HG03135 (cell line): ENCODE measurements around the gene MTSS2.

ENCODE experiments used
- ATAC-seq: cut with Tn5 transposase; IDR thresholded peaks from one replicate; pipeline ENCODE4 v1.9.1; 2021; ENCODE audit warnings: mild to moderate bottlenecking, moderate library complexity; ENCODE audit not compliant: unreplicated experiment

The MTSS2 gene

DNA sequence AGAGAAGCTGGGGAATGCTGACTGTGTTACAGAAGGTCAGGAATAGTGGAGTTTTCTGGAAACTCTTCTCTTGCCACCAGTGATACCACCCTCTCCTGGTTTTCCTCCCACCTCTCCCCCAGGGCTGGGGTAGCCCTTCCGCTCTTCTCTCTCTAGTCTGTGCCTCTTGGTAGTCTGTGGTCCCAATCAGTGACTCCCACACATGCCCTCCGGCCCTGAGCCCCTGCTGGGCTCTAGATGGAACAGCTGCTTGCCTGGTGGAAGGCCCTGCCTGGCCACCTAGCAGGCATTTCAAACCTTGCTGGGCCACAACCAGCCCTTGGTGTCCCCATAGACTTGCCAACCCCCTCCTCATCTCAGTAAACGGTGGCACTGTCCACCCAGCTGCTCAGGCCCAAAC, 15.2 kb upstream of the MTSS2 start:
- no peak for ATAC-seq

DNA sequence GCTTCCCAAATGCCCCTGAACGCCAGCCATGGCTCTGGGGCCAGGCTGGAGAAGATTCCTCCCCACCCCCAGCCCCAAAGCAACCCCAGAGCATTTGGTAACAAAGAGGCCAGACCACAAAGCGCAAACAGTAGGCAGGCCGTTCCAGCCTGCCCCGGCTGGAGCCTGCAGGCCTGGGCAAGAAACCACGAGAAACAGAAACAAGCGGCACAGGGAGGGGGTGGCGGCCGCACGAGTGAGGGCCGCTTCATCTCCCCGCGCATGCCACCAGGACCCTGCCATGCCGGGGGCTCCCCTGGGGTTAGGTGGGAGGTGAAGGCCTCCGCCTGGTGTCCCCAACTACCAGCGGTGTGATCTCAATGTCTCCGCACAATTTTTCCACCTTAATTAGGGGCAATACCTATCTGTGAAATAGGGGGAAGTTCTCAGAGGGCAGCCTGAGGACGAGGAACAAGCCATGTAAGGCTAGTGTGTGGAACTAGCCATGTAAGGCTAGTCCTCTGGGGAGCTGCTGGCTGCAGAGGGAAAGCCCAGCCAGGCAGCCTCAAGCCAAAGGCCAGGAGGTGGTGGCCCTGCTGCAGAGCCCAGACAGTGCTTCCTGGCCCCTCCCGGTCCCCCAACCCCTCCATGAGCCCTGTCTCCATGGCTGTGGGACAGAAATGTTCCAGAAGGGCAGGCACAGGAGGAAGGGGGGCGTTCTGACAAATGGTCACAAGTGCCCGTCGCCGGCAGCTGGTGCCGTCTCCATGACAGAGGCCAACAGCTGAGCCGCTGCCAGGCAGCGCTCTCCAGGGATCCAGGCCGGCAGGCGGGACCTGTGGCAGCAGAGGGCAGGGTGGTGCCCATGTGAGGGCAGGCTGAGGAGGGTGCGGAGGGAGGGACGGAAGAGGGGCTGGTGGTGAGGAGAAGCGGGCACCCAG, 14.5 kb upstream of the MTSS2 start:
- ATAC-seq = no peak

DNA sequence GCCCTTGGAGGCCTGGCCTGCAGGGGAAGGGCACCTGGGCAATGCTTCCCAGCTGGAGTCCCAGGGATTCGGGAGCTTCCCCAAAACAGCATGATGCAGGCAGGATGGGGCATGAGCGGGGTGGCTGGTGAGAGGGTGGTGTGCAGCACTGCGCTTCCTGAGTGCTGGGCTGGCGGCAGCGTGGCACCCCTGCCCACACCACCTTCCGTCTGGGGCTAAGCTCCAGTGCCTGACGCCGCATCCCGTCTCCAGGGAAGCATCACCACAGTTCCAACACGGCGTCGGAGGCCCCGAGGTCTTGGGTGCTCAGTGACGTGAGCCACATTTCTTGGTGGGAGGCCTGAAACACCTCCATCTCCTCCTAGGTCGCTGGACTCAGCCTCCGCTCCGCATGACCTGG, 13.8 kb upstream of the MTSS2 start:
- no peak for ATAC-seq

DNA sequence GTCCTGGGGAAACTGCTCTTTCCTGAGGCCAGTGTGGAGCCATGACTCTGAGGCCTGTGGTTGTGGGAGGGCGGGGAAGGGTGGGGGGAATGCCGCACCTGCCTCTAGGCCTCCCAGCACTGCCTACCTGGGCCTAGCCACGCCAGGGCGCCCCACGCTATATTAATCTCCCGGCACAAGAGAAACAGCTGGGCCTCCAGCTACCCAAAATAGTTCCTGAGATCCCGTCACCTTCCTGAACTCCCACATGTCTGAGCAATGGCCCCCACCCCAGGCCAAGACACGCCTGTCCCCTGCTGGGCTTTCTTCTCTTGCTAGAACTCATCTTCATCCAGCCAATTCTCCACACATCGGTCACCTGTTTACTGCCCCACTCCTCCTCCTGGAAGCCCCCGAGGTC, 13.0 kb upstream of the MTSS2 start:
- ATAC-seq = no peak

DNA sequence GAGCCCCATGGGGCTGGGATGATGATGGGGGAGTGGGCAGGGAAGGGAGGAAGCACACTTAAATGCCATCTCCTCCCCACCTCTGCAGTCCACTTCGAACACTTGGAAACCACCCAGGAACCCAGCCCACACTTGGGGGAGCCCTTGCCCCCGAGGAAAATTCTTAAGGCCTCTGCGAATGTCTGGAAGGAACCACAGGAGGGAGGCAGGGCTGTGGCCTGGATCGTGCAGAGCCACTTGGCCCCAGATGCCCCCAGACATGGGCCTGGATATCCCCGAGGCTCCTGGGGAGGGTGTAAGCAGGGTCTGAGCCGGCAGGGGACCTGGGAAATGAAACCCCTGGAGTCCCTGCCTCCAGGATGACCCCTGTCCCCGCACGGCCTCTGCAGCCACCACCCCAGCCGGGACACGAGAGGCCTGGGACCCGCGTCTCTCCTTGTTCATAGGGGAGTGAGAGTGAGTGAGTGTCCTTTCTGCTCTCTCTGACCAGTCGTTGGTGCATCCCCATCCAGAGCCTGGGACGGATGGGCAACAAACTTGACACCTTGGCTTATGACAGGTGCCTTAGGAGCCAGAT, 11.8 kb upstream of the MTSS2 start:
- ATAC-seq = no peak

DNA sequence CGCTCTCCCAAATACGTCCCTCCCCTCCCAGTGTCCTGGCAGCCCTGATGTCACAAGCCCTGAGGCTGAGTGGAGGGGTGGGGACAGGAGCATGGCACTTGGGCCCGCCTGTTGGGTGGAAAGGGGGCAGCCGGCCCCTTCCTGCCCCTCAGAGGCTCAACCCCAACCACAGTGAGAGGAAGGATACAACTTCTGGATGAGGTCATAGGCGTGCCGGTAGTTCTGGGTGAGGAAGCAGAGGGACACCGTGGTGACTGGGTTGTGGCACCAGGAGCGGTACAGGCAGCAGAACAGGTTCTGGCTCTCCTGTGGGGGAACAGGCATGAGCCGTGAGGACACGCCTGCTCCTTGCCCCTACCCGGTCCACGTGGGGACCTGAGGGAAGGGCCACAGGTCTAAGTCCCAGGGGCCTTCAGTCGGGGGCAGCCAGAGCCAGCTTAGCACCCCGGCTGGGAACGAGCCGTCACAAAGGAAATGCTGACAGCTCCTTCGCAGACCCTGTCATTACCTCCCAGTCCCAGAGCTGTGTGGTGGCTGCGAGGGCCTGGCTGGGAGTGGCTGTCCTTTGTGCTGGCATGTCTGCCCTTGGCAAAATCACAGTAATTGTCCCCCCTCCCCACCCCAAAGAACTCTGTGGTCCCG, 11.2 kb upstream of the MTSS2 start:
- ATAC-seq = no peak

DNA sequence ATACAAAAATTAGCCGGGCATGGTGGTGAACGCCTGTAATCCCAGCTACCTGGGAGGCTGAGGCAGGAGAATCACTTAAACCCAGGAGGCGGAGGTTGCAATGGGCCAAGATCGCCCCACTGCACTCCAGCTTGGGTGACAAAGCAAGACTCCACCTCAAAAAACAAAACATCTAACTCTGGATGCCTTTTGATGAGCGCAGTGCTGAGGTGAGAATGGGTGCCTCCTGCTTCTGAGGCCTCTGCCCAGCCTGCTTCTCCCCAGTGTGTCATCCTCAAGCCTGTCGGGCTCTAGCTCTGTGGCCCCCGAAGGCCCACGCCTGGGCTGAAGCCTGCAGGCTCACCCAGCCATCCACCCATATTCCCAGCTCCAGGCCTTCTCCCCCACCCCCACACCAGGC, 10.5 kb upstream of the MTSS2 start:
- ATAC-seq = no peak

DNA sequence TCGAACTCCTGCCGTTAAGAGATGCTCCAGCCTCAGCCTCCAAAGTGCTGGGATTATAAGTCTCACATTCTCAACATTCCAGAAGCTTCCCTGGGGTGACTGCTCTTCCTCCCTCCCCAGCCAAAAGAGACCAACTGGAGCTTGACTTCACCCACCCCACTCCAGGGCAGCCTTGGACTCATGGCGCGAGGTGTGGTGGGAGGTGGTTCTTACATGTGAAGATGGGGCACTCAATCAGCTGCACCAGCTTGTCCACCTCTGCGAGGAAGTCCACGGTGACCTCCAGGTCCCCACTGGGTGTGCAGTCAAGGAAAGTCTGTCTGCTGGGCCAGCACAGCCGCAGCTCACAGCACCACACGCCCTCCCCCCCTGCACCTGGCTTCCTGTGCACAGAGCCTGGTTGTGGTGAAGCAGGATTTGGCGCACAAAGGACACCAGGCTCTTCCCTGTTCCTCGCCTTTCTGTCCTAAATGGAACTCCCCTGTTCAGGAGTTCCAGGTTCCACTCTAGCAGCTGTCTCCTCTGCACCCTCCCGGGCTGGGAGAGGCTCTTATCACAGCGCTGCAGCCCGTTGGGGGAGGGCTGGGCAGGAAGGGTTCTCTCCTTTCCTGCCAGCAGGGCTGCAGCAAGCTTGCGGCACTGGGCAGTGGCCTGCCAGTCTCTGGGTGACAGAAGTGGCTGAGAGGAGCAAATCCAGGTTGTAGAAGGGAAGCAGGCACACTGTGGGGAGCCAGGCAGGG, 9.6 kb upstream of the MTSS2 start:
- ATAC-seq = no peak

DNA sequence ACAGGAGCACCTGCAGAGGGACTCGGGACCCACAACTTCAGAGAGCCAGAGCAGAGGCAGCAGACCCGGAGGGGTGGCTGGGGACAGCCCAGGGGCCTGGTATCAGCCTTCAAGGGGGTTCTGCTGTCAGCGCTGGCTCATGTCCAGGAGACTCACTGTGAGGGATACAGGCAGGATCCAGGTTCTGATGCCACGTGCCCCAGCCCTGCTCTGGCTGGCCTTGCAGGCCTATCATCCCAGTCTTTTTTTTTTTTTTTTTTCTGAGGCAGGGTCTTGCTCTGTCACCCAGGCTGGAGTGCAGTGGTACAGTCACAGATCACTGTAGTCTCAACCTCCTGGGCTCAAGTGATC, 9.0 kb upstream of the MTSS2 start:
- ATAC-seq = no peak

DNA sequence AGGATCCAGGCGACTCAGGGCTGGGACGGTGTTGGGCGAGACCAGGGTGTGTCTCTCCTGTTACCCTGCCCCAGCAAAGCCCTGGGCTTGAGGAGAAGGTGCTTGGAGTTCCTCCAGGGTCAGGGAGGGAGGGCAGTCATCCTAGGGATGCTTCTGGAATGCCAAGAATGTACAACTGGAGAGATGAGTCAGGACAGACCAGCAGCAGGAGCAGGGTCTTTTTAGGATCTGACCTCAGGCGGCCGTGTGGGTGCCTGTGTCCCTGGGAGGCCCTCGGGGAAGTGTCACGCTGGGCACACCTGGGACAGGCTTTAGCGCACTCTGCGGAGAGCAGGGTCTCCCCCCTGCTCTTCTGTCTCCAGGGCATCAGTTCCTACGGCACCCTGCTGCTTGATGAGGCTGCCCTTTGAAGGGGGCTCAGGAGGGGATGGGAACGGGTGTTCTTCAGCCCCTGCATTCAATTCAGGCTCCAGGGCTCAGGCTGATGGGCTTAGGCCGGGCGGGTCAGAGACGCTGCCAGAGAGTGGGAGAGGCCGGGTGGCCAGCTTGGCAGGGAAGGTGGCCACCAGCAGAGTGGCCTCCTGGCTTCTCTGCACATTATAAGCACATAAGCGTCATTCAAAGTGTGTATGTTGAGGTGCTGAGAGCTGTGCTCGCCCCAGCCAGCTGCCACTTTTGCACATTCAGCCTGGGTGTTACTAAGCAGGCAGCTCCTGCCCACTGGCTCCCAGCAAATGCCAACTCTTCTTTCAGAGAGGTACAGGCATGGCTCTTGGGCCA, 8.4 kb upstream of the MTSS2 start:
- no peak for ATAC-seq

DNA sequence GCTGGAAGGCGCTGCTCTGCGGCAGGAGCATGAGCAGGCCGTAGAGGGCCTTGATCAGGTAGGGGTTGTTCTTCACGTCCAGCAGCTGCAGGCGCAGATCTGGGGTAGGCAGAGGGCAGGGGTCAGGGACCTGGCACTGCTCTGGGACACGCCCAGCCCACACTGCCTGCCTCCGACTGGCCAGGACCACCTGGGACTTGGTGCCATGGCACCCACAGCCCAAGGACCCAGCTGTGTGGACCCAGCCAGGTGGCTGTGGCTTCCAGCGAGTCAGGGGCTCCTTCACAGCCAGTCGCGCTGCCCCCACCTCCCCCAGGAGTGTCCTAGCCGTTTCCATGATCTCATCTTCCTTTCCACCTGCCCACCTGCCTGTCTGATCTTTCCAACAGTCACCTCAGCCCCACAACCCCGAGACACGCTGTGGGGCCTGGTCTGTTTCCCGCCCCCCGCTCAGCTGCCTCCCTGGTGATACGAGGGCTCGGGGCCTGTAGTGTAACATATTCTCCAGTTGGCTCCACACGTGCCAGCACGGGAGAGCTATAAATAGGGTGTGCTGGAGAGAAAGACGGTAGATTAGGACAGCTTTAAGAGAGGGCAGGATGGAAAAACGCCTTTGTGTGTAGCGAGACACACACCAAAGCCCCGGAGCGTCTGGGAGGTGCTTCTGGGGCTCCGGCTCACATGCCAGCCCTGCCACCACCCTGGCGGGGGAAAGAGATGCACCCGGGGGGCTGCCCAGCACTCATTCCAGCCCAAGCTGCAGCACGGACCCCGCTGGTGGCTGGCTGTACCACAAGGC, 7.2 kb upstream of the MTSS2 start:
- ATAC-seq = no peak

DNA sequence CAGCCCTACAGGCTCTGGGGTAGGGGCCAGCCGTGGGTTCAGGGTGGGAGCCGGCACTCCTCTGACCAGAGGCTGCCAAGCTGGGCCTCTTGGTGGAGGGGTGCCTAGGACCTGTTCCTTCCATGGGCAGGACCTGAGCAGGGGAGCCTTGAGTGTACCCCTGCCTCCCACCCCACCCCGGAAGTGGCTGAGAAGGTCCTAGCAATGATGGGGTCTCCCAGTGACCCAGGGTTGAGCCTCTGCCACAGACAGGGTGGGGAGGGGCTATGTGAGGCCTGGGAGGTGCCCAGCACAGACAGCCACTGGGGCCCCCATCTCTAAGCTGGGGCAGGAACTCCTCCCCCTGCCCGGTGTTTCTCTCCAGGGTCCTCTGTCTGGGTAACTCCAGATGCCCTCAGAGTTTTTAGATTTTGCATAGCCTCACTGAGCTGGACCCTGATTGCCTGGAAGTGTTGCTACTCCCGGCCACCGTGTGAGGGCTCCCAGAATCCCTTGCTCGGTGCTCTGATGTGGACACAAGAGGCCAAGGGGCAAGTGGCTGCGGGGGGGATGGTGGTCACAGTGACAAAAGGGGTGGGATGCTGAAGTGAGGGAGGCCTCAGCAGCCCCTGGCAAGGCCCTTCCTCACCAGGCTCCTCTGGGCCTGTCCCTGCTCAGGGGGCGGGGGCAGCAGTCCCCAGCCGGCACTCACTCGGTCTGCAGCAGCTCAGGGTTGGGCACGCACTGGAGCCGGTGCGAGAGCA, 6.4 kb upstream of the MTSS2 start:
- ATAC-seq = no peak

DNA sequence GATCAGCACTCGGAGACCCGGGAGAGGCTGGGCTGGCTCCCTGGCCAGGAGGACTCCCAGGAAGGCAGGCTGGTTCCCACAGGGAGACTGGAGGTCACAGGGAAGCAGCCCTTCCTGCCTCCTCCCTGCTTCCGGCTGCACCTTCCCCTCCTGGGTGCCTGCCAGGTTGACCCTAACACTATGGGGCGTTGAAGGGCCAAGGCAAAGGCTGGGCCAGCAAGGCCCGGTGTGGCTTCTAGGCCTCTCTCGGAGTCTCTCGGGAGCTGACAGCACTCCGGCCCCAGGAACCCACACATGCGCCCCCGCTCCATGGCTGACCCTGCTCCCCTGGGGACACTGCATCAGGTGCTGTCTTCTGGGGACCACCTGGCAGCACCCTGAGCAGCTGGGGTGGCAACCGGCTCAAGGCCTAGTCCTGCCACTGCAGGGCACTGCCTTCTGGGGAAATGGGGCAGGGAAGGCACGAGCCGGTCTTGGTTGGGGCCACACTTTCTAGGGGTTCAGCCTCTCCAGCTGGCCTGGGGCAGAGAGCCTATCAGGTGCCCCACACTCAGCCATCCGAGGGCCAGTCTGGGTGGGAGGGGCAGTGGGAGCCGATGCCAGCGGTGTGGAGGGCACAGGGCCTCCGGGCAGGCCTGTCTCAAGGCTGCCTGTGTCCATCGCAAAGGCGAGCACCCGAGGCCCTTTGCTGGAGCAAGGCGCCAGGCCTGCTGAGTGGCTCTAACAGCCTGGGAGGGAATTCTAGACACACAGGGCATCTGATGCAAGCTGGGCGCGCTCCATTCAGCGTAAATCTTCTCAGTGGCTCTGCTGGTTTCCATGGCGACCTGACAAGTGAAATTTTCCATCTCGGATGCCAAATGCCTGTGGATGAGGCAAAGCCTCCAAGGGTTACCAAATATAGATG, 5.6 kb upstream of the MTSS2 start:
- no peak for ATAC-seq

DNA sequence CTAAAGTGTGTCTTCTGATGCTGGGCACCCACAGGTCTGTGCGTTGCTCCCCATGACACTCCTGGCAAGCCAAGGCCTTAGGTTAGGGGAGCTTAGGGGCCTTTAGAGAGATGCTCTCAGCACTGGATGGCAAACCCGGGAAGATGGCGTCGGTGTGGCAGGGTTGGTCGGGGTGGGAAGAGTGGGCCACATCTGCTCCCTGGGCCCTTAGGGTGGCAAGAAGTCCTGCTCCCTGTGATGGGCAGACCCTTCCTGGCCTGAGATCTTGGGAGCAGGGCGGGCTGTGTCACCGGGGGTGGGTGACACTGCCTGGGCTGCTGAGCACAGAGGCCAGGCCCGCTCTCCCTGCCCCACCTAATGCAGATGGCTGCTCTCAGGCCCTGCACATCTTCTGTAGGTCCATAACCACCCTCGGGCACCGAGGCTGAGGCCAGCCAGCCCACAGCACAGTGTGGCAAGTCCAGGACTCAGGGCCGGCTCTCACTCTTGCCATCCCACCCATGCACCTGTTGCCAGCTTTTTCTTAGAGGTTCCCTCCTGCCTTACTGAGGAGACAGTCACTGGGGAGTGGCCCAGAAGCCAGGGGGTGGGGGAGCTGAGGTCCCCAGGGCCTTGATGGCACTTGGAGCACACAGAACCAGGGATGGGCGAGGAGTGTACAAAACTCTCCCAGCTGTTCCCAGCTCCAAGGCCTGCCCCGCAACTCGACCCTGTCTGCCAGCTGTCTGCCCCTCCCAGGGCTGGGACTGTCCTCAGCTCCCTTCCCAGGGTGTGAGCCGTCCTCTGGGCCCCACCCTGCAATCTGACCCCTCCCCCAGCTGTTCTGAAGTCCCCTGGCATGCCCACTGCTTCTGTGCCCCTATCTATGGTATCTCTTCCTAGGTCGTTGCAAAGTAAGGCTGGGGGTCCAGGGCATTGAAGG, 4.4 kb upstream of the MTSS2 start:
- ATAC-seq = no peak

DNA sequence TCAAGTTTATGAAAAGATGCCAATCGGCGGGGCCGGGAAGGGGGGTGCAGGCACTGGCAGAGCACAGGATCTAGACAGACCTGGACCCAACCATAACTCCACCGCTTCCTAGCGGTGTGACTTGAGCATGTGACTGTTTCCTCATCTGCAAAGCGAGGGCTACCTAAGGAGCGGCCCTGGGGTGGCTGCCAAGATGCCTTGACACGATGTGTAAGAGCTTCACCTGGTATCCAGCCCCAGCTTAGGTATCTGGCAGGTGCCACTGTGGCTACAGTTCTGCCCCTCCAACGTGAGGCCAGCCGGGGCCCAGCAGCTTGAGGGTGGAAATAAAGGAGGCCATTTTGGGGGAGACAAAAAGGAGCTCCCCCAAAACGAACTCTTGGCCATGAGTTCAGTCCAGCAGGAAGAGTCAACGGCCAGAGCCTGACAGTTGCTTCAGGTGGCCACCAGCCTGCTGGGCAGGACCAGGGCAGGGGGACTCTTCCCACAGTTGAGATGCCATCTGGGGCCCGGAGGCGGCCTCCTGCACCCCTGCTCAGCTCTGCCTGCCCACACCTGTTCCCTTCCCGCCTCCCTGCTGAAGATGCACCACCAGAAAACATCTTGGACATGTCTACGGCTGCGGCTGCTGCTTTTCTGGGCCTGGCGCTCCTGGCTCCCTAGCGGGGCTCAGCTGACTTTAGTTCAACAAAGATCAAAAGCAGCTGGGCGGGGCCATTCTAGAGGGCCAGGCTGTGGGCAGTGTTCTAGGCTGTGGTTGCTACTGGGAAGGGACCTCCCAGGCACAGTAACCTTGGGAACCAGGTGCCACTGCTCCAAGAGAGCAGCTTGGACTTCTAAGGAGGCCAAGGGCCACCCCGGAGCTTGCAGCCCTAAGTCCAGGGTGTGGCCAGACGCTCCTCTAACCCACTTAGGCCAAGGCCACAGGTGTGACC, 3.4 kb upstream of the MTSS2 start:
- ATAC-seq = no peak

DNA sequence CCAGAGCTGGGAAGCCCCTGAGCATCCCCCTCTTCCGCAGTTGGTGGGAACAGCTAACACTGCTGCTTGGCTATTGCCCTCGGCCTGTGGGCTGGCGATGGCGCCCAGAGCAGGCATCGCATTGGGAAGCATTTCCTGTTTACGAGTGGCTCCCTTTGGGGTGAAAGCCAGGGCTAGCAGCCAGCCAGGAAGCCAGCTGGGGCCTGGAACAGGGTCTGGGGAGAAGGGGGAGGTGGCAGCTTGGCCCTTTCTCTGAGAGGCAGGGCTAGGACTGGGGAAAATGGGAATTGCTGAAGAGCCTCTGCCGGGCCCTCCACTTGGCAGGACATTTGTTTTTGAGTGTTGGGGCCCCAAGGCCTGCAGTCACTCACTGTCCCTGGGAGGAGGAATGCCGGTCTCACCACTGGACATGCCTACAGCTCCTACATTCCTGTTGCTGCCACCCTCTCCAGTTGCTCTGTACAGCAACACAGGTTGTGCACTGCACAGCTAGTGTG, 2.4 kb upstream of the MTSS2 start:
- ATAC-seq = no peak
